ENCODE data around the gene HRH2.

Gene HRH2

DNA sequence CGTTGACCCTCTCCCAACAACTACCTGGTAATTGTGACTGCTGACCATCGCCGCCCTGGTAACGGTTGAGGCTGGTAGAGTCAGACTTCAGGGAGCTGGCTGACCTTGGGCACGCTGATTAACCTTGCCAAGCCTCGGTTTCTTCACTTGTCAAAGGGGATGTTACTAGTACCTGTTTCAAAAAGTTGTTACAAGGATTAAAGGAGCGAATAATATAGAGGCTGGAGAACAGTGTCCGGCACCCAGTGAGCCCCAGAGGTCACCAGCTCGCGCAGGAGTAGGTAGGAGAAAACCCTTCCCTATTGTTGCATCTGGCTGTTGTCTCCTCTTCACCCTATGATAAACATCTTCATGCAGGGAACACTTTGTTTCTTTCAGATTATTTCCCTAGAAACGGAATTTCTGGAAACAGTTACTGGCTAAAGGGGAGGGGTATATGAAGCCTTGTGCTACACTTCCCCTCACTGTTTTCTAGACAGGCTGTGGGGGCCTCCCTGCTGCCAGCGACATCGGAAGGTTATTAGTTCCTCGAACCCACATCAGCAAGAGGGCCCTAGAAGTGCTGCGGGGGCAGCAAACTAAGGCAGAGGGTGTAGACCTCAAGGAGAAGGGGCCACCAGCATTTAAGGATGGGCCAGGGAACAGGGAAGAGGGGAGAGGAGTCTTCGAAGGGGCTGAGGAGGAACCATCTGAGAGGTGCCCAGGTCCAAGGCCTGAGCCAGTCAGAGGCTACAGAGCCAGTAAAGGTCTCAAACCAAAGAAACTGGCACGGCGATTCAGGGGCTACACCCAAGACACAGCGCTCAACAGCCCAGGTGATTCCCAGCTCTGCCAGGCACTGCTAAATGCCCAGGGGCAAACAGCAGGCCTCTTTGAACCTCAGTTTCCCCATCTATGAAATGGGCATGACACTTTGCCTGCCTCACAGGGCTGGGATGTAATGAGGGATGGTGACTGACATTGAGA, 37.6 kb downstream of the HRH2 start:
- DNase-seq (ENCODE audit: extremely low spot score), result no peak
- CTCF ChIA-PET, result interaction anchor here (1.0 kb wide), 1 partner anchor 161 kb away, joined by 4 read pairs; no protein-coding TSS in a partner anchor
- TF ChIP-seq, protein P1, sequence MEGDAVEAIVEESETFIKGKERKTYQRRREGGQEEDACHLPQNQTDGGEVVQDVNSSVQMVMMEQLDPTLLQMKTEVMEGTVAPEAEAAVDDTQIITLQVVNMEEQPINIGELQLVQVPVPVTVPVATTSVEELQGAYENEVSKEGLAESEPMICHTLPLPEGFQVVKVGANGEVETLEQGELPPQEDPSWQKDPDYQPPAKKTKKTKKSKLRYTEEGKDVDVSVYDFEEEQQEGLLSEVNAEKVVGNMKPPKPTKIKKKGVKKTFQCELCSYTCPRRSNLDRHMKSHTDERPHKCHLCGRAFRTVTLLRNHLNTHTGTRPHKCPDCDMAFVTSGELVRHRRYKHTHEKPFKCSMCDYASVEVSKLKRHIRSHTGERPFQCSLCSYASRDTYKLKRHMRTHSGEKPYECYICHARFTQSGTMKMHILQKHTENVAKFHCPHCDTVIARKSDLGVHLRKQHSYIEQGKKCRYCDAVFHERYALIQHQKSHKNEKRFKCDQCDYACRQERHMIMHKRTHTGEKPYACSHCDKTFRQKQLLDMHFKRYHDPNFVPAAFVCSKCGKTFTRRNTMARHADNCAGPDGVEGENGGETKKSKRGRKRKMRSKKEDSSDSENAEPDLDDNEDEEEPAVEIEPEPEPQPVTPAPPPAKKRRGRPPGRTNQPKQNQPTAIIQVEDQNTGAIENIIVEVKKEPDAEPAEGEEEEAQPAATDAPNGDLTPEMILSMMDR (IDR thresholded peaks at IDR 0.05; ENCODE audit: control extremely low read depth, extremely low read depth, low read depth, missing control alignments), result no peak
- POLR2A ChIA-PET, result no interaction called here

DNA sequence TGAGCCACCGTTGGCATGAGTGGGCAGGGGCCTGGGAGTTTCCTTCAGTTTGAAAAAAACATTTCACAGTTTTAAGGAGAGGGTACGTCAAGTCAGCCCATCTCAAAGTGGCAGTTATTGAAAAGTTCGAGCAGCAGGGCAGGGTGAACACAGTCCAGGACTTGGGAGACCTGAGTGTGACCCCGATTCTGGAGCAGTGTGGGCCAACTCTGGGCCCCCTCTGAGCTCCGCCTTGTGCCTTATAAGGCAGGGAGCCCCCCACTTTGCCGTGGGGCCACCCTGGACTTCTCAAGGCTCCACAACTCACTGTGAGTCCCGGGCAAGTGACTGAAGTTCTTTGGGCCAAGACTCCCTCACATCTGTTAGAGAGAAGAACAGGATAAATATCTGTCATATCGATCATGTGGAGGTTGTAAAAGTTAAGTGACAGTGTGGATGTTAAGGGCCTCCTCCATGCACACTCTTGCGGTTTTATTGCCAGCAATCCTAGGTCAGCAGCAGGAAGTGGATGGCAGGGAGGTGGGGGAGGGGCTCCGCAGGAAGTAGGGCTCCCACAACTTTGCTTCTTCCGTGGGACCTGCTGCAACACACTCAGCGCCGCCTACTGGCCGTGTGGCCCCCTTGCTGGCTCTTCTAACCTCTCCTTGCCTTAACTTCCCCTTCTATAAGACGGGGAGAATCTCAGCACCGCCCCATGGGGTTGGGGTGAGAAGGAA, 38.4 kb downstream of the HRH2 start:
- peak; percentile 45 for DNase-seq (ENCODE audit: extremely low spot score)
- TF ChIP-seq, protein P1 (IDR thresholded peaks at IDR 0.05; ENCODE audit: control extremely low read depth, extremely low read depth, low read depth, missing control alignments), result peak; percentile 48
- ChIA-PET CTCF (interaction anchor here (1.4 to 1.5 kb wide), 2 partner anchors 33 to 162 kb away, joined by 3 to 6 read pairs; no protein-coding TSS in a partner anchor), POLR2A (interaction anchor here (0.5 kb wide), 1 partner anchor 45 kb away, joined by 5 read pairs; no protein-coding TSS in a partner anchor)

DNA sequence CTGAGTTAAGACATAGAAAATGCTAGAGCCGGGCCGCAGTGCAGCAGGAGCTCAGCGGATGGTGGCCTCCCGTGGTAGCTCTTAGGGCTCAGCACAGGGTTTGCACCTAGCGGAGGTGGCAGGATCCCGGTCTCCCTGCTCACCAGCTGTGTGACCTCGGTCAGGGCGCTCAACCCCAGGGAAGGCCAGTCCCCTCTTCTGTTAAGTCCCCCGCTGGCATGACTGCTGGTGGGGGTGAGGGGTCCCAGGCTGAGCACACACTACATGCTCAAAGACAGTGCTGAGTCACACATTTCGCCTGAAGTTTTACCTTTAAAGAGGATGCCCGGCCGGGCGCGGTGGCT, 39.0 kb downstream of the HRH2 start:
- CTCF ChIA-PET, result interaction anchor here (1.4 to 1.5 kb wide), 2 partner anchors 33 to 163 kb away, joined by 3 to 6 read pairs; no protein-coding TSS in a partner anchor
- DNase-seq (ENCODE audit: extremely low spot score), result no peak
- TF ChIP-seq, protein P1 (IDR thresholded peaks at IDR 0.05; ENCODE audit: control extremely low read depth, extremely low read depth, low read depth, missing control alignments), result no peak
- POLR2A ChIA-PET, result interaction anchor here (0.5 kb wide), 1 partner anchor 45 kb away, joined by 5 read pairs; no protein-coding TSS in a partner anchor

DNA sequence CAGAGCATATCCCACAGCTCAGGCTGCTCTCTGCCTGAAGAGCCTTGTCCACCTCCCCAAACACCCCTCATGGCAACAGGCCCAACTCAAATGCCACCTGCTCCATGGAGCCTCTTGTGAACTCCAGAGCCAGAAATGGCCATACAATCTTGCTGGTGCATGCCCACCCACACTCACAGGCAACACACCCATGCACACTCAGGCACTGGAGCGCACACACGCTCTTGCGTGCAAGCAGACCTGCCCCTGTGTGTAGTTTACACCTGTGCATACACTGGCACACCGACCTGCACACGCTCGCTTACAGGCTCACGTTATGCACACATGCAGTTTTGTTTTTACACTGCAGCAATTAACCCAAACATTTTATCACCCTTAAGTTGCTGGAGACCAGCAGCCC, 40.0 kb downstream of the HRH2 start:
- DNase-seq (ENCODE audit: extremely low spot score), result no peak
- CTCF ChIA-PET, result interaction anchor here (1.4 to 1.5 kb wide), 3 partner anchors 18 to 164 kb away, joined by 3 to 6 read pairs (median 4); no protein-coding TSS in a partner anchor

DNA sequence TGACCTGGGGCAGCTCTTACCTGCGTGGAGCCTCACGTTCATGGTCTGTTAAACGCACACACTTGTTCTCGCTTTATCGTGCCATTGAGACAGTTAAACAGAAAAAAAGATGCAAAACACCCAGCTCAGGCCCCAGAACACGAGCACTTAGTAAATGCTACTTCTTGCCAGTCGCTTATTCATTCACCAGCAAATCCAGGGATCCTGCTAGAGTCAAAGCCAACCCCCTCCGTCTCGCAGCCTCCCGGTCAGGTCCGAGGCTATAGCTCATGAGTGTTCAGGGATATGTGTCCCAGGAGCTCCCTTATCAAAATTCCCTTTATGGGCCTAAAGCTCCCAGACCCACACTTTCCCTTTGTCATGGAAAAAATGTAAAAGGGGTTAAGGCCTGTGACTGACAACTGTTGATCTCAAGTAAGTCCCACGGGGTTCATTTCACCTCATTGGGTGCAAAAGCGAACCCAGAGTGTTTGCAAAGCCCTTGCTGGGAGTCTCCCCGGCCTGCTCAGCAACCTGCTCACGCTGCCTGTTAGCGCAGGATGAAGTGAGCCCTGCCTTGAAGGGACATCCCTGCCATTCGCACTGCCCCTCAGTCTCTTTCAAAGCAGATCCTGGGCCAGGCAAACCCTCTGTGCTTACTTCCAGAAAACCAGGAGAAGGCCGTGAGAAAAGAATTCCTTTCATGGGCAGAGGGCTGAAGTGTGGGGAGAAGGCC, 40.7 kb downstream of the HRH2 start:
- CTCF ChIA-PET, result interaction anchor here (1.4 kb wide), 1 partner anchor 17 kb away, joined by 4 read pairs; no protein-coding TSS in a partner anchor
- TF ChIP-seq, protein P1 (IDR thresholded peaks at IDR 0.05; ENCODE audit: control extremely low read depth, extremely low read depth, low read depth, missing control alignments), result no peak
- DNase-seq (ENCODE audit: extremely low spot score), result no peak
- POLR2A ChIA-PET, result no interaction called here

More for the DNA sequence above, 40.0 kb downstream of the HRH2 start:
- POLR2A ChIA-PET, result no interaction called here
- TF ChIP-seq, protein P1 (IDR thresholded peaks at IDR 0.05; ENCODE audit: control extremely low read depth, extremely low read depth, low read depth, missing control alignments), result no peak

Data from GM10248 (cell line).